Bronchial epithelial cell (primary cell): ENCODE results near the gene ANKLE2. TPM values are rescaled to one million over a fixed set of nuclear protein-coding genes. Genes with fewer than 3 reads are reported as not detected.

Experiments used
- DNase-seq: peaks from one replicate; pipeline ENCODE4 v3.0.0-alpha.2; 2010; ENCODE audit warnings: low read depth
- FAIRE-seq: peaks from 2 replicates; lab custom pipeline; 2011; peaks lifted over from hg19 to GRCh38; lab: Jason Lieb, UNC
- H3K27me3 ChIP-seq: 2 replicates; pipeline ENCODE4 v1.5.1; 2011; ENCODE audit warnings: low read length; ENCODE audit not compliant: control insufficient read depth, insufficient read depth
- H3K36me3 ChIP-seq: 2 replicates; pipeline ENCODE4 v1.5.1; 2011; ENCODE audit warnings: low read length; ENCODE audit not compliant: control insufficient read depth, insufficient read depth
- H3K4me3 ChIP-seq: 2 replicates; pipeline ENCODE4 v1.5.1; 2011; ENCODE audit warnings: mild to moderate bottlenecking, low read depth, low read length, control low read depth
- CTCF ChIP-seq: IDR thresholded peaks from 2 replicates; pipeline ENCODE4 v1.5.1; 2011; ENCODE audit warnings: mild to moderate bottlenecking, moderate library complexity, low read length, control low read depth, inconsistent platforms; ENCODE audit not compliant: insufficient read depth, severe bottlenecking
- total RNA-seq: library from RNA; depleted of rRNA; stranded (reverse); fragments of >200 nt; gene quantifications from 2 replicates; pipeline ENCODE4 v1.2.1, GENCODE V29; 2014

The ANKLE2 gene
- total RNA-seq, 1 donor from 2014 or later, result 71.6 TPM

- H3K27me3 ChIP-seq, result no peaks in the 10 kb centered on the region
- FAIRE-seq, result no peak
- DNase-seq, result no peak
- no peak for TF ChIP-seq CTCF
- no peak overlapping the region for H3K4me3 ChIP-seq
- H3K36me3 ChIP-seq, result peaks cover 22% of the 10 kb centered on the region
These were observed 9.7 kb upstream of the ANKLE2 start for GRCh38 chr12:132771126-132771838.

- FAIRE-seq (no peak), DNase-seq (peak; percentile 3)
These were observed 4.9 kb upstream of the ANKLE2 start for GRCh38 chr12:132766380-132767085.

GRCh38 chr12:132765361-132765760, 3.7 kb upstream of the ANKLE2 start:
- FAIRE-seq (no peak), DNase-seq (no peak)
- no peaks in the 10 kb centered on the region for H3K27me3 ChIP-seq
- peaks cover 1% of the 10 kb centered on the region for H3K36me3 ChIP-seq
- TF ChIP-seq CTCF, result no peak
- H3K4me3 ChIP-seq, result no peak overlapping the region

More at GRCh38 chr12:132766380-132767085, 4.9 kb upstream of the ANKLE2 start:
- Histone ChIP-seq H3K4me3 (no peak overlapping the region), H3K27me3 (no peaks in the 10 kb centered on the region), H3K36me3 (peaks cover 3% of the 10 kb centered on the region)
- no peak for TF ChIP-seq CTCF

- TF ChIP-seq CTCF, result no peak
- peaks cover 1% of the 10 kb centered on the region for H3K36me3 ChIP-seq
- H3K27me3 ChIP-seq, result no peaks in the 10 kb centered on the region
- no peak overlapping the region for H3K4me3 ChIP-seq
- no peak for DNase-seq
- FAIRE-seq, result no peak
These were observed 2.6 kb upstream of the ANKLE2 start for GRCh38 chr12:132764231-132764630.

- H3K36me3 ChIP-seq, result peaks cover 3% of the 10 kb centered on the region
- TF ChIP-seq CTCF, result peak; percentile 43
- FAIRE-seq, result no peak
- peak; percentile 70 for DNase-seq
- peak overlapping the region; percentile 85 for H3K4me3 ChIP-seq
- no peaks in the 10 kb centered on the region for H3K27me3 ChIP-seq
These were observed 420 bp upstream of the ANKLE2 start for GRCh38 chr12:132761921-132762583.
